ENCODE data around the gene DUSP2.

DNA sequence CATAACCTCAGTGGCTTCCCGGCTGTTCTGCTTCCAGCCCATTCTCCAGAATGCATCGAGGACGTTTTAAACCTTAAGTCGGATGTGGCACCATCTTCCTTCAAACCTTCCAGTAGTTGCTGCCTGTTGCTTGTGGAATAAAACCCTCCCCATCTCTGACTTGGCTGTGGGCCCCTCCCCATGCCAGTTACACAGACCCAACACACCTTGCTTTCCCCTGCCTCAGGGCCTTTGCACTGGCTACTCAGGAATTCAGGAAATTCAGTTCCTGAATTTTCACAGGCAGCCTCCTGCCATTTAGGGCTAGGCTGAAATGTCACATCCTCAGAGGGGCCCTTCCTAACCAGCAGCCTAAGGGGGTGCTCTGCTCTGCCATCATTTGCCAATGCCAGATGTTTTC lies 23.8 kb downstream of the DUSP2 start:
- TF ChIP-seq, protein P1, sequence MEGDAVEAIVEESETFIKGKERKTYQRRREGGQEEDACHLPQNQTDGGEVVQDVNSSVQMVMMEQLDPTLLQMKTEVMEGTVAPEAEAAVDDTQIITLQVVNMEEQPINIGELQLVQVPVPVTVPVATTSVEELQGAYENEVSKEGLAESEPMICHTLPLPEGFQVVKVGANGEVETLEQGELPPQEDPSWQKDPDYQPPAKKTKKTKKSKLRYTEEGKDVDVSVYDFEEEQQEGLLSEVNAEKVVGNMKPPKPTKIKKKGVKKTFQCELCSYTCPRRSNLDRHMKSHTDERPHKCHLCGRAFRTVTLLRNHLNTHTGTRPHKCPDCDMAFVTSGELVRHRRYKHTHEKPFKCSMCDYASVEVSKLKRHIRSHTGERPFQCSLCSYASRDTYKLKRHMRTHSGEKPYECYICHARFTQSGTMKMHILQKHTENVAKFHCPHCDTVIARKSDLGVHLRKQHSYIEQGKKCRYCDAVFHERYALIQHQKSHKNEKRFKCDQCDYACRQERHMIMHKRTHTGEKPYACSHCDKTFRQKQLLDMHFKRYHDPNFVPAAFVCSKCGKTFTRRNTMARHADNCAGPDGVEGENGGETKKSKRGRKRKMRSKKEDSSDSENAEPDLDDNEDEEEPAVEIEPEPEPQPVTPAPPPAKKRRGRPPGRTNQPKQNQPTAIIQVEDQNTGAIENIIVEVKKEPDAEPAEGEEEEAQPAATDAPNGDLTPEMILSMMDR (IDR thresholded peaks at IDR 0.05) = no peak
- no peak for TF ChIP-seq EZH2 (IDR thresholded peaks at IDR 0.05; ENCODE audit: borderline replicate concordance, insufficient read depth, low read depth, low read length, poor library complexity, severe bottlenecking)

Measured in B cell (primary cell).